ENCODE data around the gene CCNB2.
"Not testable (repeated sequence)": the region's sequence is repeated elsewhere in the genome, so short reads cannot be mapped to it uniquely, and the experiment has no call there.

DNA sequence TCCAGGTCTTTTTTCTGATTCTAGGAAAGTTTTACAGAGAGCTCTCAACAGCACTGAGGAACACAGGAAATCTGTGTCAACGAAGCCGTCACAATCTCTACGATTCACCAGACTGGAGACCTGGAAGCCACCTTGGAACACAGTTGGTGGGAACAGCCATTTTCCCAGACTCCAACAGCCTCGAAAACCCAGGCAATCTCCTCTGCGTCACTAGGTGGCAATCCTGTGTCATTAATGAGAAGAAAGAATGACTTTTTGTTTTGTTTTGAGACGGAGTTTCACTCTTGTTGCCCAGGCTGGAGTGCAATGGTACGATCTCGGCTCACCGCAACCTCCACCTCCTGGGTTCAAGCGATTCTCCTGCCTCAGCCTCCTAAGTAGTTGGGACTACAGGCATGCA lies 39.6 kb downstream of the CCNB2 start:
- TF ChIP-seq EZH2 (IDR thresholded peaks at IDR 0.05; ENCODE audit: borderline replicate concordance, insufficient read depth, low read length, poor library complexity, severe bottlenecking) = not testable (repeated sequence)
- TF ChIP-seq, protein P1, sequence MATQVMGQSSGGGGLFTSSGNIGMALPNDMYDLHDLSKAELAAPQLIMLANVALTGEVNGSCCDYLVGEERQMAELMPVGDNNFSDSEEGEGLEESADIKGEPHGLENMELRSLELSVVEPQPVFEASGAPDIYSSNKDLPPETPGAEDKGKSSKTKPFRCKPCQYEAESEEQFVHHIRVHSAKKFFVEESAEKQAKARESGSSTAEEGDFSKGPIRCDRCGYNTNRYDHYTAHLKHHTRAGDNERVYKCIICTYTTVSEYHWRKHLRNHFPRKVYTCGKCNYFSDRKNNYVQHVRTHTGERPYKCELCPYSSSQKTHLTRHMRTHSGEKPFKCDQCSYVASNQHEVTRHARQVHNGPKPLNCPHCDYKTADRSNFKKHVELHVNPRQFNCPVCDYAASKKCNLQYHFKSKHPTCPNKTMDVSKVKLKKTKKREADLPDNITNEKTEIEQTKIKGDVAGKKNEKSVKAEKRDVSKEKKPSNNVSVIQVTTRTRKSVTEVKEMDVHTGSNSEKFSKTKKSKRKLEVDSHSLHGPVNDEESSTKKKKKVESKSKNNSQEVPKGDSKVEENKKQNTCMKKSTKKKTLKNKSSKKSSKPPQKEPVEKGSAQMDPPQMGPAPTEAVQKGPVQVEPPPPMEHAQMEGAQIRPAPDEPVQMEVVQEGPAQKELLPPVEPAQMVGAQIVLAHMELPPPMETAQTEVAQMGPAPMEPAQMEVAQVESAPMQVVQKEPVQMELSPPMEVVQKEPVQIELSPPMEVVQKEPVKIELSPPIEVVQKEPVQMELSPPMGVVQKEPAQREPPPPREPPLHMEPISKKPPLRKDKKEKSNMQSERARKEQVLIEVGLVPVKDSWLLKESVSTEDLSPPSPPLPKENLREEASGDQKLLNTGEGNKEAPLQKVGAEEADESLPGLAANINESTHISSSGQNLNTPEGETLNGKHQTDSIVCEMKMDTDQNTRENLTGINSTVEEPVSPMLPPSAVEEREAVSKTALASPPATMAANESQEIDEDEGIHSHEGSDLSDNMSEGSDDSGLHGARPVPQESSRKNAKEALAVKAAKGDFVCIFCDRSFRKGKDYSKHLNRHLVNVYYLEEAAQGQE (IDR thresholded peaks at IDR 0.05; ENCODE audit: borderline replicate concordance) = not testable (repeated sequence)
- peak; percentile 42 for TF ChIP-seq CTCF (IDR thresholded peaks at IDR 0.05; ENCODE audit: poor library complexity, severe bottlenecking)
- TF ChIP-seq RAD21 (conservative IDR thresholded peaks at IDR 0.05) = peak; percentile 50

Data from neural cell (in vitro differentiated cells).